Right ventricle myocardium inferior (tissue), 1 donor: ENCODE results near the gene POU2AF2. TPM values are rescaled to one million over a fixed set of nuclear protein-coding genes. Genes with fewer than 3 reads are reported as not detected.

Source experiments
- ATAC-seq: fragments of 200-7000 bp; cut with Tn5 transposase; one replicate; pipeline ENCODE4 v1.9.1; 2020; ENCODE audit warnings: mild to moderate bottlenecking, moderate library complexity
- DNase-seq: peaks from one replicate; pipeline ENCODE4 v3.0.0; 2021; ENCODE audit errors: missing footprints
- intact Hi-C: fragments of 100-400 bp; cut with DNase I; formaldehyde crosslinking; loops from one replicate; pipeline ENCODE4 v1.11.0; 2022
- total RNA-seq: library from RNA; stranded (reverse); fragmentation: NEBNext Ultra II Directional; extraction: Animal tissue kit (Norgen Biotek cat#: 25700); gene quantifications from one replicate; pipeline ENCODE4 v1.2.1, GENCODE V29; 2021
- donor health status: DM: no; HTN: yes; CAD: no; lungs with severe emphysema.

POU2AF2 gene
- total RNA-seq, 1 donor from 2014 or later: not detected

- no peak for ATAC-seq
- intact Hi-C loops: no loop called here
- DNase-seq: no peak
Measured at GRCh38 chr11:111322534-111322933, 77.0 kb downstream of the POU2AF2 start.

- ATAC-seq: no peak
- DNase-seq: no peak
- intact Hi-C loops: no loop called here
Measured at GRCh38 chr11:111324277-111324720, 78.8 kb downstream of the POU2AF2 start.

- intact Hi-C loops: no loop called here
- ATAC-seq: no peak
- no peak for DNase-seq
Measured at GRCh38 chr11:111325259-111325658, 79.7 kb downstream of the POU2AF2 start.

- ATAC-seq (no peak), DNase-seq (no peak)
- intact Hi-C loops: no loop called here
Measured at GRCh38 chr11:111326824-111327223, 81.3 kb downstream of the POU2AF2 start.

- intact Hi-C loops: no loop called here
- no peak for DNase-seq
- ATAC-seq: peak; percentile 85
Measured at GRCh38 chr11:111327908-111328624, 82.5 kb downstream of the POU2AF2 start.

- ATAC-seq (peak; percentile 83), DNase-seq (peak; percentile 79)
- intact Hi-C loops: no loop called here
Measured at GRCh38 chr11:111329306-111330204, 84.0 kb downstream of the POU2AF2 start.

GRCh38 chr11:111330234-111330893 is 84.8 kb downstream of the POU2AF2 start:
- no peak for DNase-seq
- intact Hi-C loops: no loop called here
- no peak for ATAC-seq

GRCh38 chr11:111331711-111332479 is 86.4 kb downstream of the POU2AF2 start:
- ATAC-seq: no peak
- intact Hi-C loops: no loop called here

GRCh38 chr11:111334532-111335502 is 89.3 kb downstream of the POU2AF2 start:
- ATAC-seq: no peak
- intact Hi-C loops: no loop called here
- DNase-seq: no peak

More at GRCh38 chr11:111331711-111332479, 86.4 kb downstream of the POU2AF2 start:
- no peak for DNase-seq

GRCh38 chr11:111335549-111335948 is 90.0 kb downstream of the POU2AF2 start:
- DNase-seq (no peak), ATAC-seq (no peak)
- intact Hi-C loops: no loop called here

Other genes with a start within 250 kb of the POU2AF2 start
- 0.65 TPM for gene POU2AF3, start 52.8 kb downstream of the POU2AF2 start, total RNA-seq
- 0.24 TPM for gene POU2AF1, start 133.6 kb downstream of the POU2AF2 start, total RNA-seq